Gastroesophageal sphincter (tissue), 3 donors: ENCODE measurements around the gene DCC.

Source experiments
- CTCF ChIP-seq, 4 experiments: fragments of 200-600 bp in 2 of 4; fragments of 450-650 bp in 2 of 4; sonication (generic) in 1 of 4; IDR thresholded peaks; one replicate each; pipeline ENCODE4 v1.5.1; 2017 to 2019; ENCODE audit warnings: antibody characterized with exemption in 4 of 4, mild to moderate bottlenecking in 2 of 4, moderate library complexity in 2 of 4
- EP300 ChIP-seq: sonication (generic); formaldehyde crosslinking; IDR thresholded peaks from one replicate; pipeline ENCODE4 v1.6.1; 2017; ENCODE audit warnings: antibody characterized with exemption, mild to moderate bottlenecking
- POLR2A ChIP-seq, 2 donors: fragments of 450-650 bp; IDR thresholded peaks; one replicate each; pipeline ENCODE4 v1.6.1; 2017; ENCODE audit warnings: antibody characterized with exemption in 2 of 2, mild to moderate bottlenecking in 2 of 2, moderate library complexity in 1 of 2
- POLR2AphosphoS5 ChIP-seq: sonication (generic); formaldehyde crosslinking; IDR thresholded peaks from one replicate; pipeline ENCODE4 v1.6.1; 2017; ENCODE audit warnings: antibody characterized with exemption

- TF ChIP-seq CTCF (IDR thresholded peaks at IDR 0.05) (no peak), POLR2AphosphoS5 (no peak), POLR2A (IDR thresholded peaks at IDR 0.05) (no peak), EP300 (no peak)
These were observed 232.3 kb downstream of the DCC start for GRCh38 chr18:52572036-52573000.
